C4-2B (cell line): ENCODE measurements around the gene PTRH2.

Source experiments
- H3K27ac ChIP-seq: fragments of 450-650 bp; 2 replicates; pipeline ENCODE4 v1.5.1; 2017
- CTCF ChIP-seq: fragments of 450-650 bp; conservative IDR thresholded peaks from 2 replicates; pipeline ENCODE4 v1.5.1; 2017; ENCODE audit warnings: mild to moderate bottlenecking
- ZFX ChIP-seq: fragments of 450-650 bp; IDR thresholded peaks from 2 replicates; pipeline ENCODE4 v1.6.1; 2017

The PTRH2 gene

GRCh38 chr17:59751955-59752413 is 44.8 kb upstream of the PTRH2 start:
- peak overlapping the region; percentile 49 for H3K27ac ChIP-seq
- TF ChIP-seq ZFX (no peak), CTCF (no peak)

- H3K27ac ChIP-seq: no peak overlapping the region
- no peak for TF ChIP-seq ZFX
- TF ChIP-seq CTCF: no peak
Observed at GRCh38 chr17:59748591-59748990, 41.4 kb upstream of the PTRH2 start.

GRCh38 chr17:59746849-59747445 is 39.7 kb upstream of the PTRH2 start:
- TF ChIP-seq CTCF (peak; percentile 88), ZFX (no peak)
- no peak overlapping the region for H3K27ac ChIP-seq

- H3K27ac ChIP-seq: no peak overlapping the region
- TF ChIP-seq ZFX (no peak), CTCF (no peak)
Observed at GRCh38 chr17:59745040-59745439, 37.8 kb upstream of the PTRH2 start.

GRCh38 chr17:59743842-59744241 is 36.6 kb upstream of the PTRH2 start:
- no peak overlapping the region for H3K27ac ChIP-seq
- TF ChIP-seq ZFX (no peak), CTCF (no peak)

- no peak for TF ChIP-seq CTCF
- no peak overlapping the region for H3K27ac ChIP-seq
Observed at GRCh38 chr17:59737324-59737723, 30.1 kb upstream of the PTRH2 start.

- no peak for TF ChIP-seq ZFX
- no peak for TF ChIP-seq CTCF
Observed at GRCh38 chr17:59734226-59734625, 27.0 kb upstream of the PTRH2 start.

More at GRCh38 chr17:59734226-59734625, 27.0 kb upstream of the PTRH2 start:
- H3K27ac ChIP-seq: no peak overlapping the region
